Stimulated activated CD4-positive, alpha-beta T cell treated with anti-CD3 and anti-CD28 coated beads, Interleukin-2, amount 100 ng/mL, for 24 hours (primary cell): ENCODE measurements around the gene MYBPC2.

Source experiments
- DNase-seq, 2 donors: peaks; one replicate each; pipeline ENCODE4 v3.0.0-alpha.2; 2020

MYBPC2 gene

GRCh38 chr19:50505856-50506611, 73.3 kb downstream of the MYBPC2 start:
- no peak for DNase-seq

- DNase-seq: no peak
These were observed 74.0 kb downstream of the MYBPC2 start for GRCh38 chr19:50506700-50507099.

- no peak for DNase-seq
These were observed 74.7 kb downstream of the MYBPC2 start for GRCh38 chr19:50507376-50507775.

DNA sequence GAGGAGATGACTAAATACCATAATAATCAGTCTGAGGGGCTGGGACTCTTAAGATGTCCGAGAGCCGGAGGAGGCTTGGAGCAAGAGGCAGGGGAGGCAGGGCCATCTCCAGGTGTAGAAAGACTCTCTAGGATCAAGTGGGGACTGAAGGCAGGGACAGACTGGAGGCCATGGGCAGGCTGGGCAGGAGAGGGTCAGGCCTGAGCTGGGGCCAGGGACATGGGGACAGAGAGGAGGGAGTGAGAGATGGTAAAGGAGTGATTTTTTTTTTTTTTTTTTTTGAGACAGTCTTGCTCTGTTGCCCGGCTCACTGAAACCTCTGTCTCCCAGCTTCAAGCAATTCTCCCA, 76.1 kb downstream of the MYBPC2 start:
- no peak for DNase-seq

- no peak for DNase-seq
These were observed 76.7 kb downstream of the MYBPC2 start for GRCh38 chr19:50509366-50509765.

GRCh38 chr19:50510121-50510670, 77.5 kb downstream of the MYBPC2 start:
- DNase-seq: no peak

DNA sequence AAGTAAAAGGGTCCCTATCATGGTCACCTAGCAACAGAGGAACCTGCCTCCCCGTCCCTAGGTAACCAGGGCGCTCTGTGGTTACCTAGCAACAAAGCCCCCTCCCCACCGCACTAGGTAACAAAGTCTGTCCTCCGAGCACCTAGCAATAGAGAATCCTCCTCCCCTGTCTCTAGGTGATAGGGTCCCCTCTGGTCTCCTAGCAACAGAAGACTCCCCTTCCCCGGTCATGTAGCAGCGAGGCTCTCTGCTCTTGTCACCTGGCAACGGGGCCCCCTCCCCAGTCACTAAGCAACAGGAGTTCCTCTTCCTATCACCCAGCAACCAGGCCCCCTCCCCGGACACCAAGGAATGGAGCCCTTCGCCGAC, 78.0 kb downstream of the MYBPC2 start:
- no peak for DNase-seq

GRCh38 chr19:50511069-50511822, 78.6 kb downstream of the MYBPC2 start, which contains the start of gene JOSD2:
TSS of gene JOSD2 (minus strand) at chr19:50511191. CDS start at chr19:50510431, 760 bp downstream.
- peak; percentile 95 to 96 for DNase-seq

- no peak for DNase-seq
These were observed 79.7 kb downstream of the MYBPC2 start for GRCh38 chr19:50512112-50512998.

GRCh38 chr19:50512999-50513745, 80.5 kb downstream of the MYBPC2 start:
- DNase-seq: no peak

DNA sequence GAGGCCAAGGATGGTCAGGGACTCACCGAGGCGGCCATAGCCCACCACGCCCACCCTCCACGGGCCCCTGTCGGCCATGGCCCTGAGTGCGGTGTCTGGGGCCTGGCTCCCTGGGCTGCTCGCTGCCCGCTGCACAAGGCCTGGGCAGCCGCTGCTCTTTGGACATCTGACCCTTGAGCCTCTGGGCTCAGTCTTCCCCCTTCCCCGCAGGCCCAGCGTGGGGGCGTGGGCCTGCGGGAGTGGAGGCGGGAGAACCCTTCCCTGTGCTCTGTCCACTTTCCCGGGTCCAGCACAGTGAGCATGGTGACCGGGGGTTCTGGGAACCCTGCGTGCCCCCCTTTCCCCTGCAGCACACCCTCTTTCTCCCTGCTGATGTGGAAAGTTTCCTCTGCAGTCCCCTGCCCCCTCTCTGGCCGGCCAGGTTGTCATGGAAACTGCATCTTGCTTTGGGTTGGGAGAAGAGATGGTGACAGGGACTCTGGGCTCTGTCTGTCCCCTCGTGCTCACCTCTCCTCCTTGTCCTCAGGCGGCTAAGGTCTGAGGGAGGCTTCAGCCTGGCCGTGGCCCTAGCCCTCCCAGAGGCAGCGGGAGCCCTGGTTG, 81.2 kb downstream of the MYBPC2 start, which contains the start of gene ASPDH:
Gene ASPDH, minus strand, starts transcription at position 168 of the 600 bp plus-strand sequence. Its CDS starts 90 bp downstream, at position 78.
- no peak for DNase-seq

DNA sequence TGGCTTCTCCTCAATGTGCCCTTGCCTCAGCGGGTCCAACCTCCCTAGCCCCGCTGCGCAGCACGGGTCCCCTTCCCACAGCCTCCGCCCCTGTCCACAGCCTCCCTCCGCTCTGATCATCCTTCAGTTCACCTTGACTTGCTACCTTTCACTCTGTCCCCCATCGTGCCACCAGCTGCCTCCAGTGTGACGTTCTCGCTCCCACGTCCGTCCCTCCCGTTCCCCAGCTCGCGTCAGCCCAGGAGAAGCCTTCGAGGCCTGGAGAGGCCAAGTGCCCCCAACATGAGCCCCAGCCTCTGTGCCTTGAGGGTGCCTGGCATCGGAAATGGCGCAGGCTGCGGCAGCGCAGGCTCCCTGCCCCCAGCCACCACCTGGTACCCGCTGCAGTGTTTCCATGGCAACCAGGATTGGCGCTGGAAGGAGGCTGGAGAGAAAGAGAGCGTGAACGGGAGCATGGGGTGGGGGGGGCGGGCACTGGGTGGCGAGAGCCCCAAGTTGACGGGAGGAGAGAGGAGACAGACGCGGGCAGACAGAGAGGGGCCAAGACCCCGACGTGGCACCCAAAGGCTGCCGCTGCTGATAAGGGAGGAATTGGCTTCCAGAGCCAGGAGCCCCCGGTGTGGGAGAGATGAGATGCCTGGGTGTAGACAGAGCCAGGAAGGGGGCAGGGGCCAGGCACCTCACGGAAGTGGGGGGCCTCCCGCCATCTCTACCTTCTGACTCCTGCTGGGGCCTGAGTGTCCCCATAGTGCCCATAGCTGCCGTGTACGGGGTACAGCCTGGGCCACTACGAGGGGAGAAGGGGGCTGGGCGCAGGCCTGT, 81.9 kb downstream of the MYBPC2 start:
- no peak for DNase-seq

GRCh38 chr19:50515168-50515561, 82.5 kb downstream of the MYBPC2 start:
- DNase-seq: no peak
